ENCODE data around the gene TCOF1.

The TCOF1 gene

DNA sequence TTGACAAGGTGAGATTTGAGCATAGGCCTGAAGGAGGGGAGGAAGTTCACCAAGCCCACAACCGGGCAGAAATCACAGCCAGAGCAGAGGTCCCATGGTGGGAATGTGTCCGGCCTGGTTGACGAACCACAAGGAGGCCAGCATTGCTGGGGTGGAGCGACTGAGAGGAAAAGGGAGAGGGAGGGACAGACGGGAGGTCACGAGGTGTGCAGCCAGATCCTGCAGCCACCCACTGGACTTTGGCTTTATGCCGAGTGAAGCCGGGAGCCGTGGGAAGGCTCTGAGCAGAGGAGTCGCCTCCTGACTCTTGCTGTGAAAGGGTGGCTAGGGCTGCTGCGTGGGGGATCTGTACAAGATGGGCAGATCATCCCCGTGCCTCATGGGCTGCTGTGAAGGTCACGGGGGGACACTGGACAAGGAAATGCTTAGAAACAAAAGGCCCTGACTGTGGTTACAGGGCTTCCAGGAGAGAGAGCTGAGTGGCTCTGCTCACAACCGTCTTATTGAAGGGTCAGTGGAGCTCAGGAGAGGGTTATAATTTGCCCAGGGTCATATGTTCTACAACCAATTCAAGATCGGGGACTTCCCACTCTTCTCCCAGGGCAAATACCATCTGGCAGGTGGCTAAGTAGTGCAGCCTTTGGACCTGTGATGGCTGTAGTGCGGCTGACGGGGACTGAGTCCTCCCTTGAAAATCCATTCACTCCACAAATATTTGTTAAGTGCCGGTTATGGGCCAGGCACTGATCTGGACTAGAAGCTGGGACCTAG is 70.8 kb downstream of the TCOF1 start:
- DNase-seq (ENCODE audit: low read depth): no peak
- TF ChIP-seq, protein P1, sequence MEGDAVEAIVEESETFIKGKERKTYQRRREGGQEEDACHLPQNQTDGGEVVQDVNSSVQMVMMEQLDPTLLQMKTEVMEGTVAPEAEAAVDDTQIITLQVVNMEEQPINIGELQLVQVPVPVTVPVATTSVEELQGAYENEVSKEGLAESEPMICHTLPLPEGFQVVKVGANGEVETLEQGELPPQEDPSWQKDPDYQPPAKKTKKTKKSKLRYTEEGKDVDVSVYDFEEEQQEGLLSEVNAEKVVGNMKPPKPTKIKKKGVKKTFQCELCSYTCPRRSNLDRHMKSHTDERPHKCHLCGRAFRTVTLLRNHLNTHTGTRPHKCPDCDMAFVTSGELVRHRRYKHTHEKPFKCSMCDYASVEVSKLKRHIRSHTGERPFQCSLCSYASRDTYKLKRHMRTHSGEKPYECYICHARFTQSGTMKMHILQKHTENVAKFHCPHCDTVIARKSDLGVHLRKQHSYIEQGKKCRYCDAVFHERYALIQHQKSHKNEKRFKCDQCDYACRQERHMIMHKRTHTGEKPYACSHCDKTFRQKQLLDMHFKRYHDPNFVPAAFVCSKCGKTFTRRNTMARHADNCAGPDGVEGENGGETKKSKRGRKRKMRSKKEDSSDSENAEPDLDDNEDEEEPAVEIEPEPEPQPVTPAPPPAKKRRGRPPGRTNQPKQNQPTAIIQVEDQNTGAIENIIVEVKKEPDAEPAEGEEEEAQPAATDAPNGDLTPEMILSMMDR (IDR thresholded peaks at IDR 0.05; ENCODE audit: insufficient read depth, low read depth, low read length, missing control alignments): no peak
- H3K4me3 ChIP-seq (ENCODE audit: low read depth, low read length): no peak overlapping the region

DNA sequence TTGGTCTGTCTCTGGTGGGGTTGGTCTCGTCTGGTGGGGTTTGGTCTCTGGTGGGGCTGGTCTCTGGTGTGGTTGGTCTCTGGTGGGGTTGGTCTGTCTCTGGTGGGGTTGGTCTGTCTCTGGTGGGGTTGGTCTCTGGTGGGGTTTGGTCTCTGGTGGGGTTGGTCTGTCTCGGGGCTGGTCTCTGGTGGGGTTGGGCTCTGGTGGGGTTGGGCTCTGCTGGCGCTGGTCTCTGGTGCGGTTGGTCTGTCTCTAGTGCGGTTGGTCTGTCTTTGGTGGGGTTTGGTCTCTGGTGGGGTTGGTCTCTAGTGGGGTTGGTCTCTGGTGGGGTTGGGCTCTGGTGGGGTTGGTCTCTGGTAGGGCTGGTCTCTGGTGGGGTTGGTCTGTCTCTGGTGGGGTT is 71.5 kb downstream of the TCOF1 start:
- H3K4me3 ChIP-seq (ENCODE audit: low read depth, low read length): no peak overlapping the region
- TF ChIP-seq, protein P1 (IDR thresholded peaks at IDR 0.05; ENCODE audit: insufficient read depth, low read depth, low read length, missing control alignments): no peak
- DNase-seq (ENCODE audit: low read depth): no peak

DNA sequence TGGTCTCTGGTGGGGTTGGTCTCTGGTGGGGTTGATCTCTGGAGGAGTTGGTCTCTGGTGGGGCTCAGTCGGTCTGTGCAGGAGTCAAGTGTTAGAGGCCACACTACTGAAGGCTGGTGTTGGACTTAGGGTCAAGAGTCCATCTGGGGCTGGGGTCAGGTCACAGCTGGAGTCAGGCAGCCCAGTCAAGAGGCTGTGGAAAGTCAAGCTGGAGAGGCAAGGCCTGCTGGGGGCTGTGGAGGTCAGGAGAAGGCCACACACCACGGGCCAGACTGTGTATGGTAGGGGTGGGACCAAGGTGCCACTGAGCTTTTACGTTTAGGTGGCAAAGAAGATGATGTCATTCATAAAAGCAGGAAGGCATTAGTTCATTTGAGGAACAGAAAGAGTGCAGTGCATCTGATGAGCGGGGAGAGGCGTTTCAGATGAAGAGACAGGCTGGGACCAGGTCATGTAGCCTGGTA is 71.9 kb downstream of the TCOF1 start:
- no peak overlapping the region for H3K4me3 ChIP-seq (ENCODE audit: low read depth, low read length)
- TF ChIP-seq, protein P1 (IDR thresholded peaks at IDR 0.05; ENCODE audit: insufficient read depth, low read depth, low read length, missing control alignments): no peak

DNA sequence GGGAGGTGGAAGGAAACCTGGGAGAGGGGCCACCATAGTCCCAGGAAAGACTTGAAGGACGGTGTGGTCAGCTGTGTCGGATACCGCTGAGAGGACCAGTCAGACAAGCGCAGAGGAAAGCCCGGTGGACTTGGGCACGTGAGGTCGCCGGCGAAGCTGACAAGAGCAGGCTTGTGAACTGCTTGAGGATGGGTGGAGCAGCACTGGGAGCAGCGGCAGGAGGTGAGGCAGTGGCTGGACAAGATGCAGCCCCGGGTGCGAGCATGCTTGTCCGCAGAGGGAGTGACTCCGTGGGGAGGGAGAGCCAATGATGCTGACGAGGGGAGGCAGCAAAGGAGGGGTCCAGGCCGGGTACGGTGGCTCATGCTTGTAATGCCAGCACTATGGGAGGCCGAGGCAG is 73.6 kb downstream of the TCOF1 start:
- H3K4me3 ChIP-seq (ENCODE audit: low read depth, low read length): no peak overlapping the region
- TF ChIP-seq, protein P1 (IDR thresholded peaks at IDR 0.05; ENCODE audit: insufficient read depth, low read depth, low read length, missing control alignments): no peak
- no peak for DNase-seq (ENCODE audit: low read depth)

More for the DNA sequence above, 71.9 kb downstream of the TCOF1 start:
- DNase-seq (ENCODE audit: low read depth): peak; percentile 48

DNA sequence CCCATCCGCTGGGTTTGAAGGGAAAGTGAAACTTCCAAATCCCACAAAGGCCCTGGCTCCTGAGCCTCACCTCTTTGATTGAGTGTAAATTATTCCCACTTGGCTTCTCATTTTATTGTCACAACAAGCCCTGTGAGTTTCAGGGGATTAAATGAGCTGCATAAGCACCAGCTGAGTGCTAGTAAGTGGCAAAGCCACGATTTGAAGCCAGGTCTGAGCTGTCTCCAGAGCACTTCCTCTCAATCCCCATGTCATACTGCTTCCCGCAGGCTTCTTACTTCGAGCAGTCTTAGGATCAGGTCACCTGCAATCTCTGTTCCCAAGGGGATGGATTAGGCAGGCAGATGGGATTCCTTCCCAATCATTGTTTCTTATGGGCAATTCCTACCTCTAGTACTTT is 74.1 kb downstream of the TCOF1 start:
- TF ChIP-seq, protein P1 (IDR thresholded peaks at IDR 0.05; ENCODE audit: insufficient read depth, low read depth, low read length, missing control alignments): no peak
- DNase-seq (ENCODE audit: low read depth): no peak
- no peak overlapping the region for H3K4me3 ChIP-seq (ENCODE audit: low read depth, low read length)

DNA sequence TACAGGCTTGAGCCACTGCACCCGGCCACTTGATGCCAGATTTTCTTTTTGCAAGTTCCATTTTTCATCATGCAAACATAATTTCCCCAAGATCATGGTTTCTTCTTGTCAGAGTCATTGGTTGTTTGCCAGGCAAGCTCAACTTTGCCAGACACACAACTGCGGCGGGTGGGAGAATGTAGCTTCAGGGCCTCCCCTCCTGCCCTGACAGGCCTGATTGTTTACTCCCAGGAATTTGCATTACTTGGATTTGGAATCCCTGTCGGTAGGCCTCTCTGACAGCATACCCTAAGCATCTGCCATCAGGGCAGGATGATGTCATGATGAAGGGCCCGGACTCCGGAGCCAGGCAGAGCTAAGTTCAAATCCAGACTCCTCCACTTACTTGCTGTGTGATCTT is 77.0 kb downstream of the TCOF1 start:
- TF ChIP-seq, protein P1 (IDR thresholded peaks at IDR 0.05; ENCODE audit: insufficient read depth, low read depth, low read length, missing control alignments): no peak
- no peak overlapping the region for H3K4me3 ChIP-seq (ENCODE audit: low read depth, low read length)
- no peak for DNase-seq (ENCODE audit: low read depth)
